Tibial nerve (tissue), 4 donors: Measurements from ENCODE around the gene KSR2.

ENCODE experiments used
- CTCF ChIP-seq, 5 experiments: fragments of 200-600 bp in 3 of 5; fragments of 450-650 bp in 2 of 5; sonication (generic) in 3 of 5; IDR thresholded peaks; one replicate each; pipeline ENCODE4 v1.5.1; 2016 to 2019; ENCODE audit warnings: antibody characterized with exemption in 5 of 5, mild to moderate bottlenecking in 3 of 5, moderate library complexity in 2 of 5
- EP300 ChIP-seq, 2 donors: sonication (generic); formaldehyde crosslinking; IDR thresholded peaks; one replicate each; pipeline ENCODE4 v1.6.1; 2017; ENCODE audit warnings: antibody characterized with exemption in 2 of 2, mild to moderate bottlenecking in 1 of 2
- POLR2A ChIP-seq, 2 donors: fragments of 450-650 bp; IDR thresholded peaks; one replicate each; pipeline ENCODE4 v1.6.1; 2017; ENCODE audit warnings: antibody characterized with exemption in 2 of 2, mild to moderate bottlenecking in 2 of 2, moderate library complexity in 2 of 2

GRCh38 chr12:117607778-117608177 is 361.0 kb downstream of the KSR2 start:
- no peak for TF ChIP-seq CTCF (IDR thresholded peaks at IDR 0.05)
- TF ChIP-seq POLR2A (IDR thresholded peaks at IDR 0.05), result no peak
- no peak for TF ChIP-seq EP300 (IDR thresholded peaks at IDR 0.05)
